Measurements from ENCODE around the gene RANGAP1.
"Not testable (repeated sequence)": the region's sequence is repeated elsewhere in the genome, so short reads cannot be mapped to it uniquely, and the experiment has no call there.

Gene RANGAP1

GRCh38 chr22:41296826-41297667, 11.1 kb upstream of the RANGAP1 start:
- DNase-seq: no peak

DNA sequence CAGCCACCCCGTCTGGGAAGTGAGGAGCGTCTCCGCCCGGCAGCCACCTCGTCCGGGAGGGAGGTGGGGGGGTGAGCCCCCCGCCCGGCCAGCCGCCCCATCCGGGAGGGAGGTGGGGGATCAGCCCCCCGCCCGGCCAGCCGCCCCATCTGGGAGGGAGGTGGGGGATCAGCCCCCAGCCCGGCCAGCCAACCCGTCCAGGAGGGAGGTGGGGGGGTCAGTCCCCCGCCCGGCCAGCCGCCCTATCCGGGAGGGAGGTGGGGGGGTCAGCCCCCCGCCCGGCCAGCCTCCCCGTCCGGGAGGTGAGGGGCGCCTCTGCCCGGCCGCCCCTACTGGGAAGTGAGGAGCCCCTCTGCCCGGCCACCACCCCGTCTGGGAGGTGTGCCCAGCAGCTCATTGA, 8.8 kb upstream of the RANGAP1 start:
- not testable (repeated sequence) for DNase-seq

- no peak for DNase-seq
These were observed 4.6 kb upstream of the RANGAP1 start for GRCh38 chr22:41290262-41291221.

- DNase-seq: no peak
These were observed 3.7 kb upstream of the RANGAP1 start for GRCh38 chr22:41289671-41290070.

- DNase-seq: no peak
These were observed 2.4 kb upstream of the RANGAP1 start for GRCh38 chr22:41288245-41288946.

- DNase-seq: peak; percentile 59
These were observed 678 bp upstream of the RANGAP1 start for GRCh38 chr22:41286639-41287091.

DNA sequence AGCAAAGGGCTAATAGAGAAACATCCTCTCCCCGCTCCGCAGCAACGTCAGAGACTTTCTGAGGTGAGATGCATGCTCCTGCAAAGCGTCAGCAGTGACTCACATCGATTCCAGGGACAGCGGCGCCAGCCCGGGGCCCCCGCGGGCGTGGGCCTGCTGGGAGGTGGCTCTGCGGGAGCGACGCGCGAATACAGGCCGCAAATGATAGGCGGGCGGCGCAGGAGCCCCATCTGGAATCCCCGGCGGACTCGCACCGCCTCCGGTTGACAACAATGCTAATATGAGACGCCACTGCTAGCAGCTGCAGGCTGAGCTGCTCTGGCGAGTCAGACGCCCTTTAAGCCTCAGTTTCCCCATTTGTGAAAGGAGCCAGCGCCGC, 557 bp downstream of the RANGAP1 start:
- DNase-seq: peak; percentile 86

- DNase-seq: no peak
These were observed 1.5 kb downstream of the RANGAP1 start for GRCh38 chr22:41284465-41284864.

GRCh38 chr22:41280854-41281253, 5.1 kb downstream of the RANGAP1 start:
- no peak for DNase-seq

GRCh38 chr22:41280065-41280464, 5.9 kb downstream of the RANGAP1 start:
- no peak for DNase-seq

GRCh38 chr22:41274856-41275255, 11.1 kb downstream of the RANGAP1 start:
- no peak for DNase-seq

- no peak for DNase-seq
These were observed 12.9 kb downstream of the RANGAP1 start for GRCh38 chr22:41273128-41273527.

DNA sequence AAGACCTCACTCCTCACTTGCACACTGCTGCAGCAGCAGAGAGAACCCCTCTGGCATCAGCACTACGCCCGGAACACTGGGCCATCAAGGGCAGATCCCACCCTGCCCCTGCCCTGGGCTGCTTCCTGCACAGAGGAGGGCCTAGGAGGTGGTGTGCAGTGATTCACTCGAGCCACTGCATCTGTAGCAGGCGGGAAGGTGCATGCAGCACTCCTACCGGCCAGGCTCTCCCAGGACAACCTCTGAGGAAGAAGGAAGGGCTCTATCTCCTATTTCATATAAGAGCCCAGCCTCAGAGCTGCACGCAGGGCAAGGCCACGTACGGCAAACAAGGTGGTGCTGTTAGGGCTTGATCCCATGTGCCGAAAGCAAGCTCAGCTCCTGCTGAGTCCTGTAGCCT, 14.2 kb downstream of the RANGAP1 start:
- no peak for DNase-seq

- no peak for DNase-seq
These were observed 18.0 kb downstream of the RANGAP1 start for GRCh38 chr22:41267958-41268357.

DNA sequence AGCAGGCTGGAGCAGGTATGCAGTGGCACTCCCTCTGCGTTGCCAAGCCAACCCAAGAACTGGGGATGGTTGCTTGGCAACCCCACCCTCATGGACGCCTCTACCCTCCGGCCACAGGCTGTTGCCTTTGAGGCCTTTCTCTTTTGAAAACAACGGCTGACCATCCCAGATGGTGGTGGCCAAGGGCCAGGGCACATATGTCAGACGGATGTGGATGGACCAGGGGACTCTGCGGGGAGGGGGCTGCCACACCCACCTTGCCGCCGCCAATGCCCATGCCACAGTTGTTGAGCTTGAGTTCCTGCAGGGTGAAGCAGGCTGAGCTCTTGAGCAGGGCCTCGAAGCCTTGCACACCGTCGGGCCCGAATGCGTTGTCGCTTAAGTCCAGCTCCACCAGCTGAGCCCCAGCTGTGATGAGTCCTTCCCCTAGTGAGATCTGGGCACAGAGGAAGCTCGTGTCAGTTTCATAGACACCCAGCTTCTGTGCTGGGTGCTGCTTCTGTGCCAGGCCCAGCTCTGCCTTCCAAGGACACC, 21.5 kb downstream of the RANGAP1 start:
- no peak for DNase-seq

DNA sequence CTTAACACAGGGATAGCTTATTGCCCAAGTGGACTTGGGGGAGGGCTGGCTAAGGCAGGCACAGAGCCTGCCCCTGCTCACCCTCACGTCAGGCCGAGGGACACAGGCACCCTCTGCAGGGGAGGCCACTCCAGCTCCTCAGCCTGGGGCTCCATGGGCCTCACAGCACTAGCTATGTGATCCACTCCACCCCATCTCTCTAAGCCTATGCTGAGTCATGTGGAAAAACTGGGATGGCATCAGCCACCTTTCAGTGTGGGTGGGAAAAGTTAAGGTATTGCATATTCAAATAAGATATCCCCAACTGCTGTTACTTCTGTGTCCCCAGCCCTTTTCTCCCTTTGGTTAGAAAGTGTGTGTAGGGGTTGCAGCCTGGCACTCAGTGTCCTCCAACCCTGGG, 22.3 kb downstream of the RANGAP1 start:
- DNase-seq: no peak

GRCh38 chr22:41262250-41262765, 23.7 kb downstream of the RANGAP1 start:
- no peak for DNase-seq

- no peak for DNase-seq
These were observed 24.3 kb downstream of the RANGAP1 start for GRCh38 chr22:41261541-41262249.

GRCh38 chr22:41260871-41261270, 25.1 kb downstream of the RANGAP1 start:
- DNase-seq: no peak

- DNase-seq: not testable (repeated sequence)
These were observed 26.2 kb downstream of the RANGAP1 start for GRCh38 chr22:41259756-41260155.

- DNase-seq: no peak
These were observed 28.3 kb downstream of the RANGAP1 start for GRCh38 chr22:41257696-41258095.

Measured in CD4-positive, alpha-beta T cell treated with Interleukin-4 for 4 hours (primary cell).